ENCODE data around the gene UTS2. TPM values are rescaled to one million over a fixed set of nuclear protein-coding genes. Genes with fewer than 3 reads are reported as not detected.

UTS2 gene
- total RNA-seq, 4 donors from 2014 or later: not detected

DNA sequence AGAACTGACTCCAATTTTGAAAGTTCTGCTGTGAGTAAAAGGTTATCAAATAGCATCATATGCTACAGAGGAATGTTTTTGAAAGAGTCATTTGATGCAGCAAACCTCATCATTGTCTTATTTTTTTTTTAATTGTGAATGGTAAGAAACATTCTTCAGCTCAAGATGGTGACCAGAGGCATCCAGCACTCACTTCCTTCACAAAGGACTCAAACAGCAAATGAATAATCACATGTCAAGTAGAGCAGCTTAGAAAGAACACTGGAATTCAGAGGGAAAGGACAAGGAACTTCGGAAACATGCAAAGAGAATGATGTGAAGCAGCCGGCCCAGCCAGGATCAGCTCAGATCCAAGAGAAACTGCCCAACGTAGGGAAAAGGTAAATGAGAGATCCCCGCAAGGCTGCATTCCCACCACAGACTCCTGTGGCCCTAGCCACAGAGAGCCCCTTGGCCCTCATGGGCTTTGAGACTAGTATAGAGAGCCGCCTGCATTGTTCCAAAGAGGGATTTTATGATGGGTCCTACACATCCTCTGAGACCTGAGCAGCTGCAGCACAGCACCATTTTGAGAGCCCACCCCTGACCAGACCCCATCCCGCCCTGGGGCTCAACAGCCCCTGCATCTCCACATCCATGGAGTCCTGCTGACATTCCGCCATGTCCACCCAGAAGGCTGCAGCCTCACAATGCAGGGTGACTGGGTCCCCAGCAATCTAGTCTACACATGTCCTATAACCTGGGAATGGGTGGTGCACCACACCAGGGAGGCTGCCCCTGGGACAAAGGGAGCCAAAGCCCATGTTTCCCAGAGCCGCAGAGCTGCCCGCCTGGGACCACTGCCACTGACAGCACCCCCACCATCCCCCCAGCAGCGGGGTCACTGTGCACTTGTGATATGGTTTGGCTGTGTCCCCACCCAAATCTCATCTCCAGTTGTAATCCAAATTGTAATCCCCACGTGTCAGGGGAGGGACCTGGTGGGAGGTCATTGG lies 21.2 kb upstream of the UTS2 start:
- Histone ChIP-seq H3K4me1 (no peaks in the 10 kb centered on the region), H3K4me3 (no peak overlapping the region), H3K27me3 (peaks cover 0 to 5% (median 0%) of the 10 kb centered on the region in 4 donors), H3K27ac (replicated peaks in 1 of 4) (no peak overlapping the region), H3K9me3 (peaks cover 0 to 17% (median 15%) of the 10 kb centered on the region in 4 donors), H3K36me3 (no peaks in the 10 kb centered on the region)
- intact Hi-C loops (cut with DNase I): no loop called here
- TF ChIP-seq, protein P1, sequence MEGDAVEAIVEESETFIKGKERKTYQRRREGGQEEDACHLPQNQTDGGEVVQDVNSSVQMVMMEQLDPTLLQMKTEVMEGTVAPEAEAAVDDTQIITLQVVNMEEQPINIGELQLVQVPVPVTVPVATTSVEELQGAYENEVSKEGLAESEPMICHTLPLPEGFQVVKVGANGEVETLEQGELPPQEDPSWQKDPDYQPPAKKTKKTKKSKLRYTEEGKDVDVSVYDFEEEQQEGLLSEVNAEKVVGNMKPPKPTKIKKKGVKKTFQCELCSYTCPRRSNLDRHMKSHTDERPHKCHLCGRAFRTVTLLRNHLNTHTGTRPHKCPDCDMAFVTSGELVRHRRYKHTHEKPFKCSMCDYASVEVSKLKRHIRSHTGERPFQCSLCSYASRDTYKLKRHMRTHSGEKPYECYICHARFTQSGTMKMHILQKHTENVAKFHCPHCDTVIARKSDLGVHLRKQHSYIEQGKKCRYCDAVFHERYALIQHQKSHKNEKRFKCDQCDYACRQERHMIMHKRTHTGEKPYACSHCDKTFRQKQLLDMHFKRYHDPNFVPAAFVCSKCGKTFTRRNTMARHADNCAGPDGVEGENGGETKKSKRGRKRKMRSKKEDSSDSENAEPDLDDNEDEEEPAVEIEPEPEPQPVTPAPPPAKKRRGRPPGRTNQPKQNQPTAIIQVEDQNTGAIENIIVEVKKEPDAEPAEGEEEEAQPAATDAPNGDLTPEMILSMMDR (IDR thresholded peaks at IDR 0.05): no peak
- TF ChIP-seq EP300 (IDR thresholded peaks at IDR 0.05) (no peak), POLR2AphosphoS5 (IDR thresholded peaks at IDR 0.05) (no peak)
- WGBS: 81% methylated on average over 11 of the region's 11 CpGs
- peak; percentile 26 for DNase-seq (ENCODE audit: extremely low spot score)

DNA sequence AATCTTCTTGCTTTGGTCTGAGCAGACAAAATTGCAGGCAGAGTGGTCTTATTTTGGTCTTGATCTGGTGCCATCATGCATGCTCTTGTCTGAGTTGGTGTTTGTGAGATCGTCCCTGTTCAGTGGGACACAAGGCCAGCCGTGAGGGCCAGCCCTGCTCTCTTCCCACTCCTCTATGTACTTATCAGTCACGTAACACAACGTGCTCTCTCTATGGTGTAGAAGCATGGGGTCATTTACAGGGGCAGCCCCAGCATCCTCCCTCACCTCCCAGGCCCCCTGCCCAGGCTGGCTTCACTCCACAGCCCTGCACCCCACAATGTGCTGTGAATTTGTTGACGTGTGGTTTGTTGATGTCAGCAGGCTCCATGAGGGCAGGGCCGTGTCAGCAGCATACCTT lies 18.3 kb upstream of the UTS2 start:
- no peak overlapping the region for H3K27ac ChIP-seq (replicated peaks in 1 of 4)
- H3K36me3 ChIP-seq: no peaks in the 10 kb centered on the region
- no peaks in the 10 kb centered on the region for H3K4me1 ChIP-seq
- WGBS: 68% methylated on average over 6 of the region's 6 CpGs
- H3K9me3 ChIP-seq: no peaks in the 10 kb centered on the region
- peaks cover 0 to 5% (median 0%) of the 10 kb centered on the region in 4 donors for H3K27me3 ChIP-seq
- no peak overlapping the region for H3K4me3 ChIP-seq
- no peak for DNase-seq (ENCODE audit: extremely low spot score)
- TF ChIP-seq POLR2AphosphoS5 (IDR thresholded peaks at IDR 0.05) (no peak), EP300 (IDR thresholded peaks at IDR 0.05) (no peak), POLR2A (IDR thresholded peaks at IDR 0.05; ENCODE audit: low read depth) (no peak)
- TF ChIP-seq, protein P1 (IDR thresholded peaks at IDR 0.05): no peak
- intact Hi-C loops (cut with DNase I): no loop called here

DNA sequence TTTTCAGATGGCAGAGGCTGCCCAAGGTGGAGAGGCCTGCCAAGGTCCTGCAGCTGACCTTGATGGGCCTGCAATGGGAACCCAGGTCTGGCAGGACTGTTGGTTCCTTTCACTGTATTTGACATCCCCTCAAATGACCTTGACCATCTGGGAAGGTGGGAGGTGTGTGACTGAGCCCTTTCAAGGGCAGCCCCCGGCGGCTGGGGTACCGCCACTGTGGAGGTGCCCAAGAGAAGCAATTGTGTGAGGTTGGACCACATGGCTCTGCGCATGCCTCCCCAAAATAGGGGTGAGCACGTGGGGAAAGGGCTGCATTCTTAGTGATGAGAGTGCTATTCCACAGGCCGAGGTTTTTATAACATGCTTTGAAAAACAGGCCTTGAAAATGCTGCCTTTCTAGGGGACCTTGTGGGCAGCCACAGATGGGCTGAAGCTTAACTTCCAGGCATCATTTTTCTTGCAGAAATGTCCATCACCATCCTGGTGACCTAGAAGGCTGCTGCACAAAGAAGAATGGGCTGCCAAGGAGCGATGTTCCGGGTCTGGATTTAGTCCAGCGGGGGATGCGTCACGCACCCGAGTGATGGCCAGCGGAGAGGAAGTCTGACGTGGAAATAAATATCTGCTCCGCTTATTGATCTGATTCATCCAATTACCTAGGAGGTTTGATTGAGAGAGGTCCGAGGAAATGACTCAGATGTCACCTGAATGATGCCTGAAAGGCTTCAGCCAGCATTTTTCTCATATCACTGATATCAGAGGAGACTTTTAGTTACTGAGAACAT lies 16.5 kb upstream of the UTS2 start:
- Histone ChIP-seq H3K27ac (replicated peaks in 1 of 4) (no peak overlapping the region), H3K36me3 (no peaks in the 10 kb centered on the region), H3K4me1 (no peaks in the 10 kb centered on the region), H3K9me3 (no peaks in the 10 kb centered on the region), H3K27me3 (peaks cover 0 to 6% (median 0%) of the 10 kb centered on the region in 4 donors), H3K4me3 (no peak overlapping the region)
- 93% methylated on average over 8 of the region's 16 CpGs for WGBS
- intact Hi-C loops (cut with DNase I): no loop called here
- DNase-seq (ENCODE audit: extremely low spot score): no peak
- TF ChIP-seq, protein P1 (IDR thresholded peaks at IDR 0.05): no peak
- TF ChIP-seq POLR2A (IDR thresholded peaks at IDR 0.05; ENCODE audit: low read depth) (no peak), EP300 (IDR thresholded peaks at IDR 0.05) (no peak), POLR2AphosphoS5 (IDR thresholded peaks at IDR 0.05) (no peak)

DNA sequence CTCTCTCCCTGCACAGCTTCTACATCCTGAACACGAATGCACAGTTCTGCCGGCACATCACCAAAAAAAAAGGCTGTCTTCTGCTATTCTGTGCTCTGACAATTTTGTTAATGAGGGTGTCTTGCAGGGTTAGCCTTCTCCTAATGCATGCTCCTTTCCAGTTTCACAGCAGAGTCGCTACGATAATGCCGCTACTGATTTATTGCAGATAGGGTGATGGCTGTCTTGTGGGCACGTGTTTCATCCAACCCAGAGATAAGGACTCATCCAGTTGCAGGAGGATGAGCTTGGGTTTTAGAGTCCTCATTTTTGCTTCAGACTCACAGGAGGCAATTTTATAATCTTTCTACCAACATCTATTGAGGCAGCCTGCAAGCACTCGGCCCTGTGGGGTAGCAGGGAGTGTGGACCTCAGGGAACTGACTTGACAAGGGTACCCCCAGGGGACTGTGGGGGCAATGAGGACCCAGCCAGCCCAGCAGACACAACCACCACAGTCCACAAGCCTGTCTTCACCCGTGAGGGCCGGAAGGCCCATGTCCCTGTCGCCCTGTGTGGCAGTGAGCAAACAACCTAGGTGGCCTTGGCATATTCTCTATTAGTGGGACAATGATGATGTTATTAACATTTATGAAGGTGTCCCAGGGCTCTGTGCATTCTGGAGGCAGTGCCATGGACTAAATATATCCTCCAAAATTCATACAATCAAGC lies 15.4 kb upstream of the UTS2 start:
- no peak for TF ChIP-seq POLR2AphosphoS5 (IDR thresholded peaks at IDR 0.05)
- Histone ChIP-seq H3K27me3 (peaks cover 0 to 6% (median 0%) of the 10 kb centered on the region in 4 donors), H3K9me3 (no peaks in the 10 kb centered on the region), H3K36me3 (no peaks in the 10 kb centered on the region), H3K4me3 (no peak overlapping the region), H3K27ac (replicated peaks in 1 of 4) (no peak overlapping the region), H3K4me1 (no peaks in the 10 kb centered on the region)
- intact Hi-C loops (cut with DNase I): no loop called here
- DNase-seq (ENCODE audit: extremely low spot score): no peak
- 81% methylated on average over 10 of the region's 10 CpGs for whole genome bisulfite sequencing

Data from esophagus muscularis mucosa (tissue), 4 donors.